ENCODE measurements around the gene ZNF620.

ZNF620 gene

DNA sequence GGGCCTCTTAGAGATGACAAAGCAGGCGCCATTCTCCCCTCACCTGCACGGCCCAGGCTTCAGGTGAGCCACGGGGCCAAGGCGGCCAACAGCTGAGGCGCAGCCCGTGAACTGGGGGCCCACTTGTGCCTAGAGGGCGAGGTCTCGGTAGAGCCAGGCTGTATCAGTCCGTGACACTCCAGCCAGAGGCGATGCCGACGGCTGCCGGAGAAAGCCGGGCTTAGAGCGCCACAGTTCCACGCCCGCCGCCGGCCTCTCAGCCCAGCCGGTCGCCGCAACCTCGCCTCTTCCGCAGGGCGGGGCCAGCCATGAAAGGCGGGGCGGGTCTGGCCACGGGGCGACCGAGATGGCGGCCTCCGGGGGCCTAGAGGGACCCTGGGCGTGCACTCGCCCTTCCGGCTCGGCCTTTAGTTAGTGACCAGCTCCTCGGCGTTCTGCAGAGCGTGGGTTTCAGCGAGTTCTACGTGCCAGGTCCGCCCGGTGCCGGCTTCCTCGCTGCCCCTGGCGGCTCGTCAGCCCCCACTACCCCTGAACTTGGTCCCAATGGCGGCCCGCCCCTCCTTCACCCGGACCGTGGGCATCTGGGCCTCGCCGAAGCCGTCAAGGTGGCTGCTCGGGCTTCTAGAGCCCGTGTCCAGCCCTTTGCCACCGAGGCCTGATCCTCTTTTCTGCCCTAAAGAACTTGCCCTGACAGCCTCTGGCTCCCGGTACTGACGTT is 18.9 kb downstream of the ZNF620 start, which contains the start of gene ZNF621 (continued):
- TF ChIP-seq, protein P1, sequence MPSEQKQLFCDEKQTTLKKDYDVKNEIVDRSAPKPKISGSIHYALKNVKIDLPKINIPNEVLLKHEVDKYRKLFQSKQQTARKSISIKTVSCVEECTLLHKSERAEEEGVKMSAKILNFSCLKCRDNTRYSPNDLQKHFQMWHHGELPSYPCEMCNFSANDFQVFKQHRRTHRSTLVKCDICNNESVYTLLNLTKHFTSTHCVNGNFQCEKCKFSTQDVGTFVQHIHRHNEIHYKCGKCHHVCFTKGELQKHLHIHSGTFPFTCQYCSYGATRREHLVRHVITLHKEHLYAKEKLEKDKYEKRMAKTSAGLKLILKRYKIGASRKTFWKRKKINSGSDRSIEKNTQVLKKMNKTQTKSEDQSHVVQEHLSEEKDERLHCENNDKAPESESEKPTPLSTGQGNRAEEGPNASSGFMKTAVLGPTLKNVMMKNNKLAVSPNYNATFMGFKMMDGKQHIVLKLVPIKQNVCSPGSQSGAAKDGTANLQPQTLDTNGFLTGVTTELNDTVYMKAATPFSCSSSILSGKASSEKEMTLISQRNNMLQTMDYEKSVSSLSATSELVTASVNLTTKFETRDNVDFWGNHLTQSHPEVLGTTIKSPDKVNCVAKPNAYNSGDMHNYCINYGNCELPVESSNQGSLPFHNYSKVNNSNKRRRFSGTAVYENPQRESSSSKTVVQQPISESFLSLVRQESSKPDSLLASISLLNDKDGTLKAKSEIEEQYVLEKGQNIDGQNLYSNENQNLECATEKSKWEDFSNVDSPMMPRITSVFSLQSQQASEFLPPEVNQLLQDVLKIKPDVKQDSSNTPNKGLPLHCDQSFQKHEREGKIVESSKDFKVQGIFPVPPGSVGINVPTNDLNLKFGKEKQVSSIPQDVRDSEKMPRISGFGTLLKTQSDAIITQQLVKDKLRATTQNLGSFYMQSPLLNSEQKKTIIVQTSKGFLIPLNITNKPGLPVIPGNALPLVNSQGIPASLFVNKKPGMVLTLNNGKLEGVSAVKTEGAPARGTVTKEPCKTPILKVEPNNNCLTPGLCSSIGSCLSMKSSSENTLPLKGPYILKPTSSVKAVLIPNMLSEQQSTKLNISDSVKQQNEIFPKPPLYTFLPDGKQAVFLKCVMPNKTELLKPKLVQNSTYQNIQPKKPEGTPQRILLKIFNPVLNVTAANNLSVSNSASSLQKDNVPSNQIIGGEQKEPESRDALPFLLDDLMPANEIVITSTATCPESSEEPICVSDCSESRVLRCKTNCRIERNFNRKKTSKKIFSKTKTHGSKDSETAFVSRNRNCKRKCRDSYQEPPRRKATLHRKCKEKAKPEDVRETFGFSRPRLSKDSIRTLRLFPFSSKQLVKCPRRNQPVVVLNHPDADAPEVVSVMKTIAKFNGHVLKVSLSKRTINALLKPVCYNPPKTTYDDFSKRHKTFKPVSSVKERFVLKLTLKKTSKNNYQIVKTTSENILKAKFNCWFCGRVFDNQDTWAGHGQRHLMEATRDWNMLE (tag by site-specific recombination; conservative IDR thresholded peaks at IDR 0.05; ENCODE audit: low read depth) = peak; percentile 67
- TF ChIP-seq ZSCAN30 (tag by site-specific recombination; IDR thresholded peaks at IDR 0.05) (no peak), ZBTB20 (tag by site-specific recombination; IDR thresholded peaks at IDR 0.05) (no peak; the same call in 1 of the 2 replicates), ZNF132 (tag by site-specific recombination; IDR thresholded peaks at IDR 0.05; ENCODE audit: borderline replicate concordance) (no peak), TCF7L2 (IDR thresholded peaks at IDR 0.05; ENCODE audit: borderline replicate concordance, low read depth, low read length) (no peak), ZNF211 (tag by site-specific recombination; IDR thresholded peaks at IDR 0.05; ENCODE audit: low read depth) (no peak), ZNF423 (tag by site-specific recombination; IDR thresholded peaks at IDR 0.05) (no peak), ZNF37A (tag by site-specific recombination; IDR thresholded peaks at IDR 0.05) (no peak), ZNF157 (tag by site-specific recombination; IDR thresholded peaks at IDR 0.05) (no peak), ZFP41 (tag by site-specific recombination; IDR thresholded peaks at IDR 0.05; ENCODE audit: borderline replicate concordance) (no peak), KLF8 (tag by site-specific recombination; IDR thresholded peaks at IDR 0.05) (peak; percentile 97), ZNF324 (tag by site-specific recombination; IDR thresholded peaks at IDR 0.05) (peak; percentile 29; the same call in 1 of the 2 replicates), ZBTB17 (tag by site-specific recombination; IDR thresholded peaks at IDR 0.05) (peak; percentile 72), YY1 (tag by site-specific recombination; IDR thresholded peaks at IDR 0.05) (peak; percentile 81), ZEB2 (tag by site-specific recombination; IDR thresholded peaks at IDR 0.05) (peak; percentile 75), SP3 (tag by site-specific recombination; IDR thresholded peaks at IDR 0.05) (peak; percentile 76), ZNF561 (tag by site-specific recombination; IDR thresholded peaks at IDR 0.05; ENCODE audit: borderline replicate concordance) (no peak), BCL11A (tag by site-specific recombination; IDR thresholded peaks at IDR 0.05; ENCODE audit: low read depth) (peak; percentile 70; the same call in 1 of the 2 replicates), ZNF76 (tag by site-specific recombination; IDR thresholded peaks at IDR 0.05; ENCODE audit: borderline replicate concordance, low read depth) (peak; percentile 29; the same call in 1 of the 2 replicates), WT1 (tag by site-specific recombination; IDR thresholded peaks at IDR 0.05) (no peak), ZXDB (tag by site-specific recombination; IDR thresholded peaks at IDR 0.05) (0 out of 2 replicates have a peak, but pooled peaks have one; percentile 57), ZFHX2 (tag by site-specific recombination; conservative IDR thresholded peaks at IDR 0.05) (peak; percentile 31; the same call in 1 of the 2 replicates), SP7 (tag by site-specific recombination; IDR thresholded peaks at IDR 0.05) (no peak; the same call in 1 of the 2 replicates), ZNF202 (tag by site-specific recombination; IDR thresholded peaks at IDR 0.05; ENCODE audit: borderline replicate concordance) (no peak), OSR2 (tag by site-specific recombination; IDR thresholded peaks at IDR 0.05) (no peak)
- TF ChIP-seq, protein P2, sequence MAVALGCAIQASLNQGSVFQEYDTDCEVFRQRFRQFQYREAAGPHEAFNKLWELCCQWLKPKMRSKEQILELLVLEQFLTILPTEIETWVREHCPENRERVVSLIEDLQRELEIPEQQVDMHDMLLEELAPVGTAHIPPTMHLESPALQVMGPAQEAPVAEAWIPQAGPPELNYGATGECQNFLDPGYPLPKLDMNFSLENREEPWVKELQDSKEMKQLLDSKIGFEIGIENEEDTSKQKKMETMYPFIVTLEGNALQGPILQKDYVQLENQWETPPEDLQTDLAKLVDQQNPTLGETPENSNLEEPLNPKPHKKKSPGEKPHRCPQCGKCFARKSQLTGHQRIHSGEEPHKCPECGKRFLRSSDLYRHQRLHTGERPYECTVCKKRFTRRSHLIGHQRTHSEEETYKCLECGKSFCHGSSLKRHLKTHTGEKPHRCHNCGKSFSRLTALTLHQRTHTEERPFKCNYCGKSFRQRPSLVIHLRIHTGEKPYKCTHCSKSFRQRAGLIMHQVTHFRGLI (tag by site-specific recombination; IDR thresholded peaks at IDR 0.05) = peak; percentile 78
- TF ChIP-seq, protein P3, sequence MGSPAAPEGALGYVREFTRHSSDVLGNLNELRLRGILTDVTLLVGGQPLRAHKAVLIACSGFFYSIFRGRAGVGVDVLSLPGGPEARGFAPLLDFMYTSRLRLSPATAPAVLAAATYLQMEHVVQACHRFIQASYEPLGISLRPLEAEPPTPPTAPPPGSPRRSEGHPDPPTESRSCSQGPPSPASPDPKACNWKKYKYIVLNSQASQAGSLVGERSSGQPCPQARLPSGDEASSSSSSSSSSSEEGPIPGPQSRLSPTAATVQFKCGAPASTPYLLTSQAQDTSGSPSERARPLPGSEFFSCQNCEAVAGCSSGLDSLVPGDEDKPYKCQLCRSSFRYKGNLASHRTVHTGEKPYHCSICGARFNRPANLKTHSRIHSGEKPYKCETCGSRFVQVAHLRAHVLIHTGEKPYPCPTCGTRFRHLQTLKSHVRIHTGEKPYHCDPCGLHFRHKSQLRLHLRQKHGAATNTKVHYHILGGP (tag by site-specific recombination; IDR thresholded peaks at IDR 0.05) = no peak
- TF ChIP-seq, protein P4, sequence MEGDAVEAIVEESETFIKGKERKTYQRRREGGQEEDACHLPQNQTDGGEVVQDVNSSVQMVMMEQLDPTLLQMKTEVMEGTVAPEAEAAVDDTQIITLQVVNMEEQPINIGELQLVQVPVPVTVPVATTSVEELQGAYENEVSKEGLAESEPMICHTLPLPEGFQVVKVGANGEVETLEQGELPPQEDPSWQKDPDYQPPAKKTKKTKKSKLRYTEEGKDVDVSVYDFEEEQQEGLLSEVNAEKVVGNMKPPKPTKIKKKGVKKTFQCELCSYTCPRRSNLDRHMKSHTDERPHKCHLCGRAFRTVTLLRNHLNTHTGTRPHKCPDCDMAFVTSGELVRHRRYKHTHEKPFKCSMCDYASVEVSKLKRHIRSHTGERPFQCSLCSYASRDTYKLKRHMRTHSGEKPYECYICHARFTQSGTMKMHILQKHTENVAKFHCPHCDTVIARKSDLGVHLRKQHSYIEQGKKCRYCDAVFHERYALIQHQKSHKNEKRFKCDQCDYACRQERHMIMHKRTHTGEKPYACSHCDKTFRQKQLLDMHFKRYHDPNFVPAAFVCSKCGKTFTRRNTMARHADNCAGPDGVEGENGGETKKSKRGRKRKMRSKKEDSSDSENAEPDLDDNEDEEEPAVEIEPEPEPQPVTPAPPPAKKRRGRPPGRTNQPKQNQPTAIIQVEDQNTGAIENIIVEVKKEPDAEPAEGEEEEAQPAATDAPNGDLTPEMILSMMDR (tag by site-specific recombination; IDR thresholded peaks at IDR 0.05) = peak; percentile 54; the same call in 1 of the 2 replicates
- TF ChIP-seq, protein P5, sequence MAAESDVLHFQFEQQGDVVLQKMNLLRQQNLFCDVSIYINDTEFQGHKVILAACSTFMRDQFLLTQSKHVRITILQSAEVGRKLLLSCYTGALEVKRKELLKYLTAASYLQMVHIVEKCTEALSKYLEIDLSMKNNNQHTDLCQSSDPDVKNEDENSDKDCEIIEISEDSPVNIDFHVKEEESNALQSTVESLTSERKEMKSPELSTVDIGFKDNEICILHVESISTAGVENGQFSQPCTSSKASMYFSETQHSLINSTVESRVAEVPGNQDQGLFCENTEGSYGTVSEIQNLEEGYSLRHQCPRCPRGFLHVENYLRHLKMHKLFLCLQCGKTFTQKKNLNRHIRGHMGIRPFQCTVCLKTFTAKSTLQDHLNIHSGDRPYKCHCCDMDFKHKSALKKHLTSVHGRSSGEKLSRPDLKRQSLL (tag by site-specific recombination; IDR thresholded peaks at IDR 0.05) = 0 out of 2 replicates have a peak, but pooled peaks have one; percentile 4

All from HEK293 (cell line).